Epithelial cell of proximal tubule (primary cell): ENCODE results near the gene MEG3. TPM values are rescaled to one million over a fixed set of nuclear protein-coding genes. Genes with fewer than 3 reads are reported as not detected.

Experiments used
- DNase-seq: peaks from one replicate; pipeline ENCODE4 v3.0.0-alpha.2; 2011; ENCODE audit warnings: low read depth
- H3K4me3 ChIP-seq: 2 replicates; pipeline ENCODE4 v1.5.1; 2011; ENCODE audit warnings: low read depth, mild to moderate bottlenecking, low read length
- total RNA-seq: library from RNA; depleted of rRNA; stranded (reverse); fragments of >200 nt; gene quantifications from 2 replicates; pipeline ENCODE4 v1.2.3, GENCODE V29; 2015
- TF ChIP-seq, protein P1 (sequence below): conservative IDR thresholded peaks from 2 replicates; pipeline ENCODE4 v1.5.1; 2012; ENCODE audit warnings: low read depth, mild to moderate bottlenecking, low read length

The MEG3 gene
- total RNA-seq, 1 donor from 2014 or later: 26.0 TPM

DNA sequence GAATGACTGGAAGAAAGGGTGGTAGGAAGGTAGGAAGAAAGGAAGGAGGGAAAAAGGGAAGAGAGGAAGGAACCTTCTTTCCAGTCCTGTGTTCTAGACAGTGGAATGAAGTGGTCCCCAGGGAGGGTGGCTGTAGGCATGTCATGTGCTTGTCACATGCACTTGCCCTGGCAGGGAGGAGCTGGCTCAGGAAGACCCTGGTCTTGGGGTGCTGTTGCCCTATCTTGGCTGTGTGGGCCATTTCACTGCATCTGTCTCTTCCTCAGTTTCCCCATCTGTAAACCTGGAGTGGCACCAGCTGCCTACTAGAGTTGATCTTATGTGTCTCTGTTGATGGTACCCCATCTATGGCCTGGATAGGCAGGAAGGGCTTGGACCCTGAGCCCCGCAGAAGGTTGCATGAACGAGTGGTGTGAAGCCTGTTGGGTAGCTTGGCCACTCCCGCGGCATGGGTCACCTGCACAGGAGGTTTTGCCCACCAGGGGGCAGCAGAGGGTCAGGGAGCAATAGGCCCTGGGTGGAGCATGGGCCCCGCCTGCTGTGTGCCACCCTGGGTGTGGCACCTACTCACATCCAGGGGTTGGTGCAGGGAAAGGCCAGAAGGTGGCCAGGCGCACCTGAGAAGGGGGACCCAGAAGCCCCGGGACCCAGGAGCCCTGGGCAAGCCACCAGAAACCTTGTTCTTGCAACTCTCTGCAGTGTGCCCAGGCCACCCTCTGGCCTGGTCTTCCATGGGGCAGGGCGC is 25.1 kb downstream of the MEG3 start:
- no peak overlapping the region for H3K4me3 ChIP-seq
- no peak for DNase-seq
- TF ChIP-seq, protein P1, sequence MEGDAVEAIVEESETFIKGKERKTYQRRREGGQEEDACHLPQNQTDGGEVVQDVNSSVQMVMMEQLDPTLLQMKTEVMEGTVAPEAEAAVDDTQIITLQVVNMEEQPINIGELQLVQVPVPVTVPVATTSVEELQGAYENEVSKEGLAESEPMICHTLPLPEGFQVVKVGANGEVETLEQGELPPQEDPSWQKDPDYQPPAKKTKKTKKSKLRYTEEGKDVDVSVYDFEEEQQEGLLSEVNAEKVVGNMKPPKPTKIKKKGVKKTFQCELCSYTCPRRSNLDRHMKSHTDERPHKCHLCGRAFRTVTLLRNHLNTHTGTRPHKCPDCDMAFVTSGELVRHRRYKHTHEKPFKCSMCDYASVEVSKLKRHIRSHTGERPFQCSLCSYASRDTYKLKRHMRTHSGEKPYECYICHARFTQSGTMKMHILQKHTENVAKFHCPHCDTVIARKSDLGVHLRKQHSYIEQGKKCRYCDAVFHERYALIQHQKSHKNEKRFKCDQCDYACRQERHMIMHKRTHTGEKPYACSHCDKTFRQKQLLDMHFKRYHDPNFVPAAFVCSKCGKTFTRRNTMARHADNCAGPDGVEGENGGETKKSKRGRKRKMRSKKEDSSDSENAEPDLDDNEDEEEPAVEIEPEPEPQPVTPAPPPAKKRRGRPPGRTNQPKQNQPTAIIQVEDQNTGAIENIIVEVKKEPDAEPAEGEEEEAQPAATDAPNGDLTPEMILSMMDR: peak; percentile 65

DNA sequence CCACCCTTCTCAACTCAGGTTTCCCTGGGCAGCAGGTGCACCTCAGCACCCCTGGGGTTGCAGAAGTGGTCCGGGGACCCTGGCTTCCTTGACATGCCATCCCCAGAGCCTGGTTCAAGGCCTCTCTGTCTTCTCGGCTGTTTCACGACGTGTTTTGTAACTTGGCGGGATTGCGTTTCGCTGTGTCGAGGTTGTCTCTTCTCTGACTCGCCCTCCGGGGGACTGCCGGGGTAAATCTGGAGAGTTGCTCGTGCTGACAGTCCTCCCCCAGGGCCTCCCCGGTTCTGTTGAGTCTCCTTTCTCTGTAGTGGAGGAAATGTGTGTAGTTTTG is 25.6 kb downstream of the MEG3 start:
- no peak for DNase-seq
- H3K4me3 ChIP-seq: no peak overlapping the region
- TF ChIP-seq, protein P1: no peak

DNA sequence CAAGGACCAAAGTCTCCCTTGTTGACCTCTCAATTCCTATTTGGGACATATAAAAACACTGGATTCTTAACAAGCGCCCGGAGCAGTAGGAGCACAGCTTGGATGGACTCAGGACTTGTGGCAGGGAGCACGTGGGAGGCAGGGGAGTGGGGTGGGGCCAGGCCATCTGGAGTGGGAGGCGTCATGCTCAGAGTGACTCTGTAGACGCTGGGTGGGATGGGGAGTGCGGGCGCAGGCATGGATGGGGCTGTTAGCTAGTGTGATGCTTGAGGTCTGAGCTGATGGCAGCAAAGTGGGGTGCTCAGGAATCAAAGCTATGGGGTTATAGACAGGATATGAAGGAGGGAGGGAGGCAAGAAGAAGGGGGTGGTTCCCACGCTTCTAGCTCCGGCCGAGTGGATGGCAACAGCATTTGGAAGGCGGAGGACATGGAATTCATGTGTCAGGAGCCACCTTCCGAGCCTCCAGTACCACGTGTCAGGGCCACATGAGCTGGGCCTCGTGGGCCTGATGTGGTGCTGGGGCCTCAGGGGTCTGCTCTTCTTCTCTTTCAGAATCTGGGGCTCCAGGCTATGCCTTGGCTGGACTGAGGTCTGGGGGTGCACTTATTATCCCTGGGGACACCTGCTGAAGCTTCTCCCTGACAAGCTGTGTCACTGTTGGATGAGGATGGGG is 26.2 kb downstream of the MEG3 start:
- H3K4me3 ChIP-seq: no peak overlapping the region
- no peak for DNase-seq
- TF ChIP-seq, protein P1: no peak

DNA sequence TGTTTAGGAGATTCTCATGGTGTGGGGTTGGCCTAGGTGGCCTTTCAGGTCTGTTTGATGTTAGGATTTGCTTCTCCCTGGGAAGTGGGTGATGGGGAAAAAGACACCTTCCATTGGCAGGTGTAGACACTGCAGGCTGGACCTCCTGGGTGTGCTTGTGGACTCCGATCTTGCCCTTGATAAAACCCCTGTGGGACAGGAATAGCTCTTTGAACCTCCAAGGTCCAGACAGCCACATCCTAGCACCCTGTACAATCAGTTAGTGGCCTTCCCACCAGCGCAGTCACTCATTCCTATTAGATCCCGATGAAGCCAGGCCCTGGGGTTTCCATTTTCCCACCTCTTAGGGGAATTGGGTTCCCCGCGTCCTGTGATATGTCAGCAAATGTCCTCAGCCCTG is 28.5 kb downstream of the MEG3 start:
- no peak overlapping the region for H3K4me3 ChIP-seq
- TF ChIP-seq, protein P1: no peak
- no peak for DNase-seq

DNA sequence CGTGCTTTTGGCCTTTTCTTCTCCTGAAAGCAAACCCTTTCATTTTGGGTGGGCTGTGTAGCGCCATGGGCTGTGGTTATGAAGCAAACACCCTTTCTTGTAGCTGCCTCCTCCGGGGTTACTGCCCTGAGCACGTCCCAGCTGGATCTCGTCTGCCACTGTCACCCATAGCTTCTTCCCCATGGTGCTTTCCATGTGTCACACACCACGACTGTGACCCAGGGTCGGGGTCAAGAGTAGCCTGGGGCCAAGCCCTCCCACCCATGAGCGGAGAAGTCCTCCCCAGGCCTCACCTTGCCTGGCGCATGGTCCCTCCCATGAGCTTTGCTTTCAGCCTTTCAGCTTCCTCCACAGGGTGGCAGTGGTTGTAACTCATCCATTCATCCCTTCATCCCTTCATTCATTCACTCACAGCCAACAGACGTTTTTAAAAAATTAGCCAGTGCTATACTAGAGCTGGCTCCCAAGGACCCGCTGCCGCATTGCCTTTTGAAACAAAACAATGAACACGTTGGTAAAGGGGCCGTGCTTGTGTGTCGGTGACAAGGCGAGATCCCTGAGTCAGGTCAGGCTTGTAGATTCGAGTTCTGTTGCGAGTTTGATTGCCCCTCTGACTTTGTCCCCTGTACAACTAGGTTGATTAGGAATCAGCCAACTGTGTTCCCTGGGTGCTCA is 29.5 kb downstream of the MEG3 start:
- no peak overlapping the region for H3K4me3 ChIP-seq
- no peak for DNase-seq
- TF ChIP-seq, protein P1: no peak

DNA sequence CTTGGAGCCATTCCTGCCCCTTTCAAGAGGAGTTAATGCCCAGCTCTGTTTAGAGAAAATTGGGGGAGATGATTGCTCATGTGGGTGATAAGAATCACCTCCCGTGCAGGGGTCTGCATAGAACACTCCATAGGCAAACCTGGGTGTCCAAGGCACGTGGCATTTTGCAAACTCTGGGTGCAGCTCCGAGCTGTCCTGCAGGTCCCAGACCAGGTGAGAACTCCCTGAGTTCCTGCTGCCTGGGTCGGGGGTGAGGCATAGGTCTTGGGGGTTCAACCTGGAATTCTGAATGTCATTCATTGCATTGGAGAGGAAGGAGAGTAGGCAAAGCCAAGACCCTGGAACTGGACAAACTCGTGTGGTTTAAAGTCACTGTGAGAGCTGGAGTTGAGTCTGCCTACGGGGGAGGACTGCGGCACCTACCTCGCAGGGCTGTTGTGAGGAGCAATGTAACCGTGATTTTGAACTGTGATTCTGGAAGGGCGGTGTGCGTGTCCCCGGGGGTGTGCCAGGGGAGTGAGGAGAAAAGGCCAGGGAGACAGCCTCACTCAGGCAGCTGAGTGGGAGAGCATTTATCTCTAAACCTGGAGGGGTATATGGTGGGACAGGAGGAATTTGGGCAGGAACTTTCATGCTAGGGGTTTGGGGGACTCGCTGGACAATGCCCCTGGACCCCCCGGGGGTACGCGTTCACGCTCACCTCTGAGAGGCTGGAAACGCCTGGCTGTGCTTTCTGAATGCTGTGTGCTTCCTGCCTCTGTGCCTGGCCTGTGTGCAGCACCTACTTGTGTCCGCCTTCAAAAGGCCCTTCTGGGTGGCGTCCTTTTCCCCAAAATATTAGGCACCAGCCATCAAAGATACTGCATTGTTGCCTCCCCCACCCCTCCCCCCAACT is 30.4 kb downstream of the MEG3 start:
- no peak overlapping the region for H3K4me3 ChIP-seq
- TF ChIP-seq, protein P1: no peak
- no peak for DNase-seq
